ENCODE data around the gene CLUH. TPM values are rescaled to one million over a fixed set of nuclear protein-coding genes. Genes with fewer than 3 reads are reported as not detected.
A peak's percentile ranks its signal among the peaks of the same experiment; 100 is the strongest.

CLUH gene
- total and polyA plus RNA-seq, 2 donors (not counting 3 experiments of a cell fraction or from before 2014, with no cell fraction given), result 33.8 to 80.7 TPM

GRCh38 chr17:2701161-2701995 is 10.2 kb downstream of the CLUH start:
- peaks cover 2 to 20% of the 10 kb centered on the region in 2 experiments for H3K36me3 ChIP-seq (ENCODE audit: control insufficient read depth in 2 of 2, extremely low read depth in 1 of 2, insufficient read depth in 2 of 2, low read length in 2 of 2)

More at GRCh38 chr17:2701161-2701995, 10.2 kb downstream of the CLUH start:
- no peak for FAIRE-seq
- intact Hi-C loops (cut with micrococcal nuclease), result no loop called here
- ChIA-PET CTCF (interaction anchor here (1.2 kb wide), 1 partner anchor 9 kb away, joined by 6 read pairs; no protein-coding TSS in a partner anchor), POLR2A (no interaction called here)
- dilution Hi-C loops (cut with MboI; ENCODE audit: extremely low pct_ligation_motif_present, low sequenced_read_pairs), result no loop called here
- Histone ChIP-seq H3K27me3 (ENCODE audit: control insufficient read depth in 2 of 2, insufficient read depth in 2 of 2, low read length in 2 of 2) (no peaks in the 10 kb centered on the region), H3K4me2 (ENCODE audit: insufficient read depth, low read length) (no peak overlapping the region), H2AFZ (ENCODE audit: low read depth, low read length) (no peak overlapping the region), H3K9me1 (replicated peaks; ENCODE audit: control insufficient read depth, extremely low read depth, insufficient read depth, low read length) (no peaks in the 10 kb centered on the region), H4K20me1 (replicated peaks; ENCODE audit: control insufficient read depth, extremely low read depth, insufficient read depth, low read length) (no peaks in the 10 kb centered on the region), H3K27ac (ENCODE audit: insufficient read depth, low read depth, low read length) (no peak overlapping the region), H3K79me2 (ENCODE audit: control insufficient read depth, insufficient read depth, low read length) (peaks cover 20% of the 10 kb centered on the region), H3K4me3 (replicated peaks in 1 of 3; ENCODE audit: insufficient read depth in 1 of 3, low read depth in 1 of 3, low read length in 3 of 3) (no peak overlapping the region), H3K4me1 (ENCODE audit: control insufficient read depth, extremely low read depth, insufficient read depth, low read length) (no peaks in the 10 kb centered on the region), H3K9ac (replicated peaks; ENCODE audit: extremely low read depth, insufficient read depth, low read length) (no peak overlapping the region), H3K9me3 (replicated peaks; ENCODE audit: control insufficient read depth, insufficient read depth, low read length) (no peaks in the 10 kb centered on the region)
- BruUV-seq (replicated peaks), result TSS peak; percentile 55
- TF ChIP-seq POLR2A (IDR thresholded peaks at IDR 0.05; ENCODE audit: low read depth, low read length) (no peak), EZH2 (IDR thresholded peaks at IDR 0.05; ENCODE audit: borderline replicate concordance, low read depth, low read length, severe bottlenecking) (no peak), JUN (IDR thresholded peaks at IDR 0.05; ENCODE audit: borderline replicate concordance, insufficient read depth, insufficient read length, low read depth) (no peak), POLR2AphosphoS5 (IDR thresholded peaks at IDR 0.05; ENCODE audit: insufficient read depth, low read depth, low read length) (no peak), CTCF (IDR thresholded peaks at IDR 0.05; ENCODE audit: extremely low read depth in 1 of 2, insufficient read depth in 1 of 2, low read depth in 1 of 2, low read length in 2 of 2) (no peak), MAX (IDR thresholded peaks at IDR 0.05; ENCODE audit: insufficient read depth, insufficient read length) (no peak), GATA2 (IDR thresholded peaks at IDR 0.05; ENCODE audit: insufficient read depth, insufficient read length, low read depth, low read length) (no peak), MYC (IDR thresholded peaks at IDR 0.05; ENCODE audit: low read depth, low read length) (no peak), FOS (IDR thresholded peaks at IDR 0.05; ENCODE audit: borderline replicate concordance, insufficient read depth, low read length) (no peak)
- DNase-seq (ENCODE audit: low read depth, low spot score), result no peak
